DMS53 treated with DMSO at 0.1 percent for 48 hours (cell line): ENCODE results near the gene SPRR1A.

Source experiments
- DNase-seq: peaks from one replicate; lab custom pipeline; 2025; ENCODE audit not compliant: unreplicated experiment; lab: John Stamatoyannopoulos, UW

SPRR1A gene

GRCh38 chr1:152983743-152984142 is at the start of gene SPRR1A:
Gene SPRR1A (plus strand): TSS chr1:152984081. CDS start chr1:152985231, 1,150 bp downstream.
- no peak for DNase-seq

GRCh38 chr1:152940614-152941013 is 43.3 kb upstream of the SPRR1A start:
- DNase-seq = no peak

GRCh38 chr1:152941037-152941711 is 42.7 kb upstream of the SPRR1A start:
- no peak for DNase-seq

- no peak for DNase-seq
These were observed 41.7 kb upstream of the SPRR1A start for GRCh38 chr1:152942161-152942560.

GRCh38 chr1:152946248-152946647 is 37.6 kb upstream of the SPRR1A start:
- no peak for DNase-seq

GRCh38 chr1:152946651-152947256 is 37.1 kb upstream of the SPRR1A start, which contains the start of gene SPRR5:
Gene SPRR5 (plus strand): TSS chr1:152947206. CDS start chr1:152948555, 1,349 bp downstream.
- DNase-seq = no peak

GRCh38 chr1:152951711-152952110 is 32.2 kb upstream of the SPRR1A start:
- DNase-seq = no peak

- DNase-seq = no peak
These were observed 30.1 kb upstream of the SPRR1A start for GRCh38 chr1:152953761-152954160.

- no peak for DNase-seq
These were observed 29.4 kb upstream of the SPRR1A start for GRCh38 chr1:152954436-152954835.

GRCh38 chr1:152957561-152957960 is 26.3 kb upstream of the SPRR1A start:
- DNase-seq = no peak

GRCh38 chr1:152959273-152959672 is 24.6 kb upstream of the SPRR1A start:
- no peak for DNase-seq

GRCh38 chr1:152959801-152960451 is 24.0 kb upstream of the SPRR1A start:
- DNase-seq = no peak

GRCh38 chr1:152960452-152961044 is 23.3 kb upstream of the SPRR1A start:
- no peak for DNase-seq

GRCh38 chr1:152961226-152961891 is 22.5 kb upstream of the SPRR1A start:
- no peak for DNase-seq

- DNase-seq = no peak
These were observed 20.9 kb upstream of the SPRR1A start for GRCh38 chr1:152962876-152963415.

- DNase-seq = no peak
These were observed 19.3 kb upstream of the SPRR1A start for GRCh38 chr1:152964536-152964935.

- no peak for DNase-seq
These were observed 18.0 kb upstream of the SPRR1A start for GRCh38 chr1:152965853-152966252.

GRCh38 chr1:152967201-152967600 is 16.7 kb upstream of the SPRR1A start:
- DNase-seq = no peak

- no peak for DNase-seq
These were observed 15.6 kb upstream of the SPRR1A start for GRCh38 chr1:152968248-152968647.

- no peak for DNase-seq
These were observed 14.8 kb upstream of the SPRR1A start for GRCh38 chr1:152969036-152969435.

- no peak for DNase-seq
These were observed 13.4 kb upstream of the SPRR1A start, which contains the start of gene SPRR4 for GRCh38 chr1:152970495-152970894. Gene SPRR4 (plus strand): TSS chr1:152970648. CDS start chr1:152971891, 1,243 bp downstream.
